Uterus (tissue), 2 donors: ENCODE data around the gene INTS1.

Experiments
- CTCF ChIP-seq, 4 experiments: fragments of 200-600 bp in 2 of 4; fragments of 450-650 bp in 2 of 4; sonication (generic) in 2 of 4; IDR thresholded peaks; one replicate each; pipeline ENCODE4 v1.5.1; 2016 to 2019; ENCODE audit warnings: antibody characterized with exemption in 4 of 4, mild to moderate bottlenecking in 2 of 4, moderate library complexity in 1 of 4
- POLR2A ChIP-seq, 2 donors: fragments of 450-650 bp; IDR thresholded peaks; one replicate each; pipeline ENCODE4 v1.6.1; 2016; ENCODE audit warnings: antibody characterized with exemption in 2 of 2, mild to moderate bottlenecking in 1 of 2, moderate library complexity in 1 of 2

- TF ChIP-seq CTCF (IDR thresholded peaks at IDR 0.05): no peak
- no peak for TF ChIP-seq POLR2A (IDR thresholded peaks at IDR 0.05)
Observed at GRCh38 chr7:1468203-1468602, 36.0 kb downstream of the INTS1 start.
